ENCODE results near the gene DLGAP4. TPM values are rescaled to one million over a fixed set of nuclear protein-coding genes. Genes with fewer than 3 reads are reported as not detected.

The DLGAP4 gene
- total RNA-seq, 2 donors from 2014 or later = 62.9 to 78.2 TPM

DNA sequence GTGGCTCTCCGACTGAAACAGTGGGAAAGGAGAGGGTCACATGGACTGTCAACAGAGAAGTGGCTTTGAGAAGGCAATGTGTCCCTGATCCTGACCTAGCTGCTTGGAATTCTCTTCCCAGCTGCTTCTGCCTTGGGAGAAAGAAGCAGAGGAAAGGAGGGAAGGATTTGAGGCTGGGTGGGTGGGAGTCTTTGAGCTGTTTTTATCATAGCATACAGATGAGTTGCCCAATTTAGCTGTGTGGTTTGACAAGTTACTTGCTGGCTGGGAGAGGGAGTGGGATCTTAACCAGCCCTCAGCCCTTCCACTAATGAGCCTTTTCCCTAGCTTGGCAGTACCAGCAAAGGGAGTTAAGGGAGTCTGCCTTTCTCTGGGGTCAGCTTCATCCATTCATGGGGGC lies 184.1 kb downstream of the DLGAP4 start:
- peaks cover 12% of the 10 kb centered on the region for H3K4me1 ChIP-seq (ENCODE audit: control insufficient read depth, insufficient read depth, low read length)
- Mint-ChIP-seq H3K4me3 (no peak overlapping the region), H3K4me1 (peaks cover 33% of the 10 kb centered on the region), H3K36me3 (ENCODE audit: low read depth) (peaks cover 4% of the 10 kb centered on the region), H3K9me3 (no peaks in the 10 kb centered on the region), H3K27ac (no peak overlapping the region), H3K27me3 (ENCODE audit: insufficient read depth) (no peaks in the 10 kb centered on the region)
- no peaks in the 10 kb centered on the region for H3K9me3 ChIP-seq (ENCODE audit: control insufficient read depth, low read length)
- no peak overlapping the region for H3K27ac ChIP-seq (ENCODE audit: low read depth, low read length)
- TF ChIP-seq, protein P1, sequence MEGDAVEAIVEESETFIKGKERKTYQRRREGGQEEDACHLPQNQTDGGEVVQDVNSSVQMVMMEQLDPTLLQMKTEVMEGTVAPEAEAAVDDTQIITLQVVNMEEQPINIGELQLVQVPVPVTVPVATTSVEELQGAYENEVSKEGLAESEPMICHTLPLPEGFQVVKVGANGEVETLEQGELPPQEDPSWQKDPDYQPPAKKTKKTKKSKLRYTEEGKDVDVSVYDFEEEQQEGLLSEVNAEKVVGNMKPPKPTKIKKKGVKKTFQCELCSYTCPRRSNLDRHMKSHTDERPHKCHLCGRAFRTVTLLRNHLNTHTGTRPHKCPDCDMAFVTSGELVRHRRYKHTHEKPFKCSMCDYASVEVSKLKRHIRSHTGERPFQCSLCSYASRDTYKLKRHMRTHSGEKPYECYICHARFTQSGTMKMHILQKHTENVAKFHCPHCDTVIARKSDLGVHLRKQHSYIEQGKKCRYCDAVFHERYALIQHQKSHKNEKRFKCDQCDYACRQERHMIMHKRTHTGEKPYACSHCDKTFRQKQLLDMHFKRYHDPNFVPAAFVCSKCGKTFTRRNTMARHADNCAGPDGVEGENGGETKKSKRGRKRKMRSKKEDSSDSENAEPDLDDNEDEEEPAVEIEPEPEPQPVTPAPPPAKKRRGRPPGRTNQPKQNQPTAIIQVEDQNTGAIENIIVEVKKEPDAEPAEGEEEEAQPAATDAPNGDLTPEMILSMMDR (conservative IDR thresholded peaks at IDR 0.05) = no peak
- no peaks in the 10 kb centered on the region for H3K27me3 ChIP-seq (ENCODE audit: control insufficient read depth, insufficient read depth, low read length, poor library complexity, severe bottlenecking)
- WGBS, 2 experiments (ENCODE audit: insufficient coverage in 1 of 2, insufficient read length in 1 of 2) = 89 to 100% methylated on average over 1 of the region's 1 CpG
- no peak for DNase-seq
- no peak overlapping the region for H3K9ac ChIP-seq (ENCODE audit: extremely low read depth, low read length, poor library complexity, severe bottlenecking)
- peaks cover 18% of the 10 kb centered on the region for H3K36me3 ChIP-seq (ENCODE audit: control insufficient read depth, insufficient read depth, low read length)
- H3K4me3 ChIP-seq (ENCODE audit: low read length) = no peak overlapping the region

DNA sequence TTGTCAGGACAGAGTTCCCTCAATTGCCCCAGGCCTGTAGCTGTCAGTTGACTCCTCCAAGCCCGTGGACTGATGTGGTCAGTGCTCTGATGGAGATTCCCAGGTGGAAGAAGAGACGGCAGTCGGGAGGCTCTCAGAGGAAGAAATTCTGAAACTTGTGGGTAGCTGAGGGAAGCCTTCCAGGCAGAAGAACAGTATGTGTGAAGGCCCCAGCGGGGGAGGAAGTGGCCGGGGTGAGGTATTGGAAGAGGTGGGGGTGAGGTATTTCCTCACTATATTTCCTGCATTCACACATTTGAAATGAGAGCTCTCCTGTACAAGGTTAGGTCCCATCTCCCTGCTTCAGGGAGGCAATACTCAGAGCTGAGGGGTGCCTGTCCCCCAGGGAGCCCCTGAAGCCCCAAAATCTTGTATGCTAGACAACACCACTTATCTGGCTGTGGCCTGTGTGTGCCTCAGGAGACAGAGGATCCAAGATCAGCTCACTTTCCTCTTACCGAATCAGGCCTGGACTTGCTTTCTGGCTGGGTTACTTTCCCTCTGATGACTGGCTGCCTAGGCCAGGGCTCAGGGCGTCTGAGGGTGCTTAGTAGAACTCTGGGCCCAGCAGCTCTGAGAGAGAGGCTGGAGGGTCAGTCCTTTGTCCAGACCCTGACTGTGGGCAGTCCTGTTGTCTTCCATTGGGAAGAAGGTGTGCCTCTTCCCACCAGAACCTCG lies 185.9 kb downstream of the DLGAP4 start:
- H3K4me3 Mint-ChIP-seq = no peak overlapping the region
- H3K9me3 ChIP-seq (ENCODE audit: control insufficient read depth, low read length) = no peaks in the 10 kb centered on the region

DNA sequence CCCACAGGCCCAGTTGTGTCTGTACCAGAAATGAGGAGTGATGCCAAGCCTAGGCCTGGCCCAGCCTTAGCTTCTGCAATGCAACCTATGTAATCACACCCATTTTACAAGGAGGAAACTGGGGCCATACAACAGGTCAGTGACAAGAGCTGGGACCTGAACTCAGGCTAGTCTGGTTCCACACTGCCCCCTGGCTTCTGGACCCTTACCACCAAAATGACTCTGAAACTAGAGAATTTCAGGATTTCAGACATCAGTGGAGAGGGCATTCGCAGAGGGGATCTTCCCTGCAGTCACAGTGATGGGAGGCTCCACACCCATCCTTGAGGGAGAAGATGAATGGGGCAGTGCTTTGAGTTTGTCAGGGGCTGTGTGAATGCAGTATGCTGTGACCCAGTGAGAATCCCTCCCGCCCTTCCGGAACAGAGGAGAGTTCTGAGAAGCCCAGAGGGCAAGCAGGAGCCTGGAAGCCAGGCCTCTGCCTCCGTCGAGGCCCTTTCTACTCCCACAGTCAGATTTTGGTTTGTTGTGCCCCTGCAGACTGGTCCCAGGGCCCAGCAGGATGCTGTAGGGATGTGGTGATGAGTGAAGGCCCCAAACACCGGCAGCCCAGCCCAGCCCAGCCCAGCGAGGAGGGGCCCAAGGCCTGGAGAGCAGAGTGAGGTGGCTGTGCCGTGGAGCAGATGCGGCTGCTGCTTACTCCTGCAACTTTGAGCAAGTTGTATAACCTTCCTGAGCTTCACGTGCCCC lies 187.1 kb downstream of the DLGAP4 start:
- no peak overlapping the region for H3K4me3 ChIP-seq (ENCODE audit: low read length)
- no peak overlapping the region for H3K27ac ChIP-seq (ENCODE audit: low read depth, low read length)
- no peak overlapping the region for H3K4me3 Mint-ChIP-seq
- H3K36me3 Mint-ChIP-seq (ENCODE audit: low read depth) = peaks cover 28% of the 10 kb centered on the region
- H3K4me1 Mint-ChIP-seq = peaks cover 20% of the 10 kb centered on the region
- H3K36me3 ChIP-seq (ENCODE audit: control insufficient read depth, insufficient read depth, low read length) = peaks cover 35% of the 10 kb centered on the region
- H3K9me3 Mint-ChIP-seq = no peaks in the 10 kb centered on the region
- DNase-seq = peak; percentile 84
- H3K27me3 Mint-ChIP-seq (ENCODE audit: insufficient read depth) = no peaks in the 10 kb centered on the region
- 96 to 99% methylated on average over 7 to 10 of the region's 10 CpGs for WGBS, 2 experiments (ENCODE audit: insufficient coverage in 1 of 2, insufficient read length in 1 of 2)
- TF ChIP-seq, protein P1 (conservative IDR thresholded peaks at IDR 0.05) = peak; percentile 77
- H3K9ac ChIP-seq (ENCODE audit: extremely low read depth, low read length, poor library complexity, severe bottlenecking) = no peak overlapping the region
- no peaks in the 10 kb centered on the region for H3K9me3 ChIP-seq (ENCODE audit: control insufficient read depth, low read length)
- no peaks in the 10 kb centered on the region for H3K27me3 ChIP-seq (ENCODE audit: control insufficient read depth, insufficient read depth, low read length, poor library complexity, severe bottlenecking)
- peak overlapping the region; percentile 31 for H3K27ac Mint-ChIP-seq
- H3K4me1 ChIP-seq (ENCODE audit: control insufficient read depth, insufficient read depth, low read length) = peaks cover 9% of the 10 kb centered on the region

More for the DNA sequence above, 185.9 kb downstream of the DLGAP4 start:
- 89 to 93% methylated on average over 6 of the region's 8 CpGs for WGBS, 2 experiments (ENCODE audit: insufficient coverage in 1 of 2, insufficient read length in 1 of 2)
- no peaks in the 10 kb centered on the region for H3K27me3 Mint-ChIP-seq (ENCODE audit: insufficient read depth)
- peak; percentile 71 for DNase-seq
- H3K36me3 ChIP-seq (ENCODE audit: control insufficient read depth, insufficient read depth, low read length) = peaks cover 23% of the 10 kb centered on the region
- H3K4me1 Mint-ChIP-seq = peaks cover 20% of the 10 kb centered on the region
- TF ChIP-seq, protein P1 (conservative IDR thresholded peaks at IDR 0.05) = no peak
- peaks cover 9% of the 10 kb centered on the region for H3K4me1 ChIP-seq (ENCODE audit: control insufficient read depth, insufficient read depth, low read length)
- H3K4me3 ChIP-seq (ENCODE audit: low read length) = no peak overlapping the region
- H3K9ac ChIP-seq (ENCODE audit: extremely low read depth, low read length, poor library complexity, severe bottlenecking) = no peak overlapping the region
- no peaks in the 10 kb centered on the region for H3K27me3 ChIP-seq (ENCODE audit: control insufficient read depth, insufficient read depth, low read length, poor library complexity, severe bottlenecking)
- peak overlapping the region; percentile 36 for H3K27ac ChIP-seq (ENCODE audit: low read depth, low read length)
- peak overlapping the region; percentile 74 for H3K27ac Mint-ChIP-seq
- H3K9me3 Mint-ChIP-seq = no peaks in the 10 kb centered on the region
- H3K36me3 Mint-ChIP-seq (ENCODE audit: low read depth) = peaks cover 16% of the 10 kb centered on the region

All from endodermal cell (in vitro differentiated cells).